D341Med (cell line): Measurements from ENCODE around the gene CT45A7.
"Not testable (repeated sequence)": the region's sequence is repeated elsewhere in the genome, so short reads cannot be mapped to it uniquely, and the experiment has no call there.

Source experiments
- DNase-seq: peaks from one replicate; pipeline ENCODE4 v3.0.0; 2012; ENCODE audit warnings: low spot score

The CT45A7 gene

DNA sequence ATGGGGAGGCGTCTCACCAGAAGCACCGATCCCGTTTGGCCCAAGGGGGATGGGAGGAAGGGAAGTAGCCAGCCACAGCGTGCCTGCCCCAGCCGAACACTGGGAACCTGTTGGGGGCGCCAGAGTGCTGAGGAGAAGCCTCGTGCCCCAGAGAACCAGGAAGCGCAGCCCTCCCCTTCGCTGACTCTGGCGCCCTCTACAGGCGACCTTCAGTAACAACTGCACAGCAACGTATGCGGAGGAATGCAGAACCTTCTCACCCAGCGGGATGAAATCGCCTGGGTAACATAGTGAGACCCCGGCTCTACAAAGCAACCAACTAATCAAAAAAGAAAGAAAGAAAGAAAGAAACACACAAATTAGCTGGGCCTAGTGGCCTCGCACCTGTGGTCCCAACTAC is at the start of gene CT45A7:
TSS of gene CT45A7 (minus strand) at position 101 of the 400 bp plus-strand sequence. CDS start 3,747 bp downstream, outside the sequence.
- not testable (repeated sequence) for DNase-seq

- not testable (repeated sequence) for DNase-seq
Measured at GRCh38 chrX:135882741-135883140, 45.7 kb upstream of the CT45A7 start.

DNA sequence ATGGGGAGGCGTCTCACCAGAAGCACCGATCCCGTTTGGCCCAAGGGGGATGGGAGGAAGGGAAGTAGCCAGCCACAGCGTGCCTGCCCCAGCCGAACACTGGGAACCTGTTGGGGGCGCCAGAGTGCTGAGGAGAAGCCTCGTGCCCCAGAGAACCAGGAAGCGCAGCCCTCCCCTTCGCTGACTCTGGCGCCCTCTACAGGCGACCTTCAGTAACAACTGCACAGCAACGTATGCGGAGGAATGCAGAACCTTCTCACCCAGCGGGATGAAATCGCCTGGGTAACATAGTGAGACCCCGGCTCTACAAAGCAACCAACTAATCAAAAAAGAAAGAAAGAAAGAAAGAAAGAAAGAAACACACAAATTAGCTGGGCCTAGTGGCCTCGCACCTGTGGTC is 34.6 kb upstream of the CT45A7 start, which contains the start of gene CT45A9:
TSS of gene CT45A9 (minus strand) at position 101 of the 400 bp plus-strand sequence. CDS start 3,751 bp downstream, outside the sequence.
- not testable (repeated sequence) for DNase-seq

- DNase-seq, result not testable (repeated sequence)
Measured at GRCh38 chrX:135854438-135854837, 17.4 kb upstream of the CT45A7 start, which contains the start of gene CT45A8. CT45A8 (minus strand) TSS chrX:135854538; CDS start chrX:135850783, 3,755 bp downstream.

GRCh38 chrX:135819912-135820311 is 17.2 kb downstream of the CT45A7 start, which contains the start of gene CT45A2:
CT45A2 (minus strand) TSS chrX:135820012; CDS start chrX:135816265, 3,747 bp downstream.
- DNase-seq, result not testable (repeated sequence)

DNA sequence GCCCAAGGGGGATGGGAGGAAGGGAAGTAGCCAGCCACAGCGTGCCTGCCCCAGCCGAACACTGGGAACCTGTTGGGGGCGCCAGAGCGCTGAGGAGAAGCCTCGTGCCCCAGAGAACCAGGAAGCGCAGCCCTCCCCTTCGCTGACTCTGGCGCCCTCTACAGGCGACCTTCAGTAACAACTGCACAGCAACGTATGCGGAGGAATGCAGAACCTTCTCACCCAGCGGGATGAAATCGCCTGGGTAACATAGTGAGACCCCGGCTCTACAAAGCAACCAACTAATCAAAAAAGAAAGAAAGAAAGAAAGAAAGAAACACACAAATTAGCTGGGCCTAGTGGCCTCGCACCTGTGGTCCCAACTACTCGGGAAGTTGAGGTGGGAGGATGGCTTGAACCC is 34.4 kb downstream of the CT45A7 start, which contains the start of gene CT45A6:
TSS of gene CT45A6 (minus strand) at position 101 of the 400 bp plus-strand sequence. CDS start 3,794 bp downstream, outside the sequence.
- not testable (repeated sequence) for DNase-seq

DNA sequence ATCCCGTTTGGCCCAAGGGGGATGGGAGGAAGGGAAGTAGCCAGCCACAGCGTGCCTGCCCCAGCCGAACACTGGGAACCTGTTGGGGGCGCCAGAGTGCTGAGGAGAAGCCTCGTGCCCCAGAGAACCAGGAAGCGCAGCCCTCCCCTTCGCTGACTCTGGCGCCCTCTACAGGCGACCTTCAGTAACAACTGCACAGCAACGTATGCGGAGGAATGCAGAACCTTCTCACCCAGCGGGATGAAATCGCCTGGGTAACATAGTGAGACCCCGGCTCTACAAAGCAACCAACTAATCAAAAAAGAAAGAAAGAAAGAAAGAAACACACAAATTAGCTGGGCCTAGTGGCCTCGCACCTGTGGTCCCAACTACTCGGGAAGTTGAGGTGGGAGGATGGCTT is 51.7 kb downstream of the CT45A7 start, which contains the start of gene CT45A5:
TSS of gene CT45A5 (minus strand) at position 101 of the 400 bp plus-strand sequence. CDS start 3,774 bp downstream, outside the sequence.
- DNase-seq, result not testable (repeated sequence)
